Lower leg skin (tissue), 4 donors: ENCODE data around the gene FOXJ3. TPM values are rescaled to one million over a fixed set of nuclear protein-coding genes. Genes with fewer than 3 reads are reported as not detected.

ENCODE experiments used
- DNase-seq, 2 donors: peaks; one replicate each; pipeline ENCODE4 v3.0.0-alpha.2; 2019; ENCODE audit warnings: low spot score in 2 of 2
- H3K4me3 ChIP-seq: fragments of 200-600 bp; sonication (generic); 2 replicates; pipeline ENCODE4 v1.5.1; 2017; ENCODE audit warnings: mild to moderate bottlenecking, low read depth; ENCODE audit not compliant: poor library complexity, severe bottlenecking
- POLR2A ChIP-seq, 2 donors: fragments of 450-650 bp; IDR thresholded peaks; one replicate each; pipeline ENCODE4 v1.6.1; 2016 to 2017; ENCODE audit warnings: antibody characterized with exemption in 2 of 2, mild to moderate bottlenecking in 1 of 2, moderate library complexity in 1 of 2
- WGBS, 2 donors: methylation state at CpG; one replicate each; pipeline ENCODE4 v1.1.5; 2018; 5-methylcytosine and 5-hydroxymethylcytosine counted together
- intact Hi-C: fragments of 100-400 bp; cut with DNase I; formaldehyde crosslinking; loops from one replicate; pipeline ENCODE4 v1.15.0; 2023; ENCODE audit warnings: low total_unique reads
- total RNA-seq, 4 donors: library from RNA; depleted of rRNA; stranded (reverse); fragments of >200 nt; gene quantifications; one replicate each; pipeline ENCODE4 v1.1.0, GENCODE V29; 2016
- TF ChIP-seq, protein P1 (sequence below), 3 donors: fragments of 450-650 bp; IDR thresholded peaks; one replicate each; pipeline ENCODE4 v1.5.1; 2016; ENCODE audit warnings: antibody characterized with exemption in 3 of 3, mild to moderate bottlenecking in 3 of 3, moderate library complexity in 2 of 3

Gene FOXJ3
- total RNA-seq, result 10 to 100 TPM; 29.8 to 39.6 (median 35.9) TPM

DNA sequence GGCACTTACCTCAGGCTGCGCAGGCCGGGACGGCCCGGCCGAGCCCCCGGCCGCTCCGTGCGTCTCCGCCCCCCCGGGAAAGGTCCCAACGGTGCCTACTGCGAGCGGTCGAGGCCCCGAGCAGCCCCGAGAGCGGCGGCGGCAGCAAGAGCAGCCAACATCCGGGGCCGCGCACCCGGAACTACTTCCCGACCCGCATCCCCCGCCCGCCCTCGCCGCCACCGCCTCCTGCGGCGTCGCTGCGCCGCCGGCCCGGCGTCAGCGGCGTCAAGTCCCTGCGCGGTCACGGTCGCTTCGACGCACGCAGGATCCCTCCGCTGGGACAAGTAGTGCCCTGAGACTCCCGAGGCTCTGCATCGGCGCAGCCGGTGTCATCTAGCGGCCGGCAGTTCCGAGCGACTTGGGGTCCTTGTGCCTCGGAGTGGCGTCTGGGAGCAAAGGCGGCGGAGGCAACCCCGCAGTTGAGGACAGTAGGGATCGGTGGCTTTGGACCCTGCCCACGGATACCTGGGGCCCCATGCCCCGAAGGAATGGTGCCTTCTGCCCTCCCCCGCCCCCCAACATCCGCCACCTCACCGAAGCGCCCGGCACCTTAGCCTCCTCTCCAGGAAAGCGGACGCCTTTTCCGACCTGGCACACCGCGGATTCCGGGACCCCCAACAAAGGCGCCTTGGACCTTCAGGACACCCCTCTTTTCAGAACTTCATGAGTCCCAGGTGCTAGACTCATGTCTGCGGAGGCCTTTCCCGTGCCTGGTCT is at the start of gene FOXJ3:
FOXJ3 (minus strand) TSS at position 186 of the 759 bp plus-strand sequence. CDS start 24,142 bp downstream, outside the sequence.
- DNase-seq, result peak; percentile 85 to 98
- no peak for TF ChIP-seq POLR2A (IDR thresholded peaks at IDR 0.05)
- TF ChIP-seq, protein P1, sequence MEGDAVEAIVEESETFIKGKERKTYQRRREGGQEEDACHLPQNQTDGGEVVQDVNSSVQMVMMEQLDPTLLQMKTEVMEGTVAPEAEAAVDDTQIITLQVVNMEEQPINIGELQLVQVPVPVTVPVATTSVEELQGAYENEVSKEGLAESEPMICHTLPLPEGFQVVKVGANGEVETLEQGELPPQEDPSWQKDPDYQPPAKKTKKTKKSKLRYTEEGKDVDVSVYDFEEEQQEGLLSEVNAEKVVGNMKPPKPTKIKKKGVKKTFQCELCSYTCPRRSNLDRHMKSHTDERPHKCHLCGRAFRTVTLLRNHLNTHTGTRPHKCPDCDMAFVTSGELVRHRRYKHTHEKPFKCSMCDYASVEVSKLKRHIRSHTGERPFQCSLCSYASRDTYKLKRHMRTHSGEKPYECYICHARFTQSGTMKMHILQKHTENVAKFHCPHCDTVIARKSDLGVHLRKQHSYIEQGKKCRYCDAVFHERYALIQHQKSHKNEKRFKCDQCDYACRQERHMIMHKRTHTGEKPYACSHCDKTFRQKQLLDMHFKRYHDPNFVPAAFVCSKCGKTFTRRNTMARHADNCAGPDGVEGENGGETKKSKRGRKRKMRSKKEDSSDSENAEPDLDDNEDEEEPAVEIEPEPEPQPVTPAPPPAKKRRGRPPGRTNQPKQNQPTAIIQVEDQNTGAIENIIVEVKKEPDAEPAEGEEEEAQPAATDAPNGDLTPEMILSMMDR (IDR thresholded peaks at IDR 0.05), result no peak
- peak within 1 kb of the TSS; percentile 81 for H3K4me3 ChIP-seq
- whole genome bisulfite sequencing, 2 donors, result 1 to 2% methylated on average over 22 to 49 of the region's 79 CpGs
- intact Hi-C loops, result no loop called here

DNA sequence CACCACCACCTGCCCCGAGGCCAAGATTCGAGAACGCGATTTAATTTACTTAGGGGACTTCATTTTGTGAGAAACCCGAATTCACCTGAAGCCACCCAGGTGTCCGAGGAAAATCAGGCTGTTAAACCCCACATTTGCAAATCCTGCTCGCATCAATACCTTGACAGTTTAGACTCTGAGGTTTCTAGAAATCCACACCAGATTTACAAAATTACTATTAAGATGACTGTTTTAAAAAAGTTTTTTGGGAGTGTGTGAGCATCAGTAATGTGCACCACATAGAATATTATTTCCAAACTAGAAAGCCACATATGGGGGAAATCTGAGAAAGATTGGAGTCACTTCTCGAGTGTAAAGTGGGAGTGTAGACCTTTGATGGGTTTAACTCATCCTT is 46.2 kb upstream of the FOXJ3 start:
- intact Hi-C loops, result no loop called here
- WGBS, 2 donors, result 16 to 18% methylated on average over 8 of the region's 8 CpGs

DNA sequence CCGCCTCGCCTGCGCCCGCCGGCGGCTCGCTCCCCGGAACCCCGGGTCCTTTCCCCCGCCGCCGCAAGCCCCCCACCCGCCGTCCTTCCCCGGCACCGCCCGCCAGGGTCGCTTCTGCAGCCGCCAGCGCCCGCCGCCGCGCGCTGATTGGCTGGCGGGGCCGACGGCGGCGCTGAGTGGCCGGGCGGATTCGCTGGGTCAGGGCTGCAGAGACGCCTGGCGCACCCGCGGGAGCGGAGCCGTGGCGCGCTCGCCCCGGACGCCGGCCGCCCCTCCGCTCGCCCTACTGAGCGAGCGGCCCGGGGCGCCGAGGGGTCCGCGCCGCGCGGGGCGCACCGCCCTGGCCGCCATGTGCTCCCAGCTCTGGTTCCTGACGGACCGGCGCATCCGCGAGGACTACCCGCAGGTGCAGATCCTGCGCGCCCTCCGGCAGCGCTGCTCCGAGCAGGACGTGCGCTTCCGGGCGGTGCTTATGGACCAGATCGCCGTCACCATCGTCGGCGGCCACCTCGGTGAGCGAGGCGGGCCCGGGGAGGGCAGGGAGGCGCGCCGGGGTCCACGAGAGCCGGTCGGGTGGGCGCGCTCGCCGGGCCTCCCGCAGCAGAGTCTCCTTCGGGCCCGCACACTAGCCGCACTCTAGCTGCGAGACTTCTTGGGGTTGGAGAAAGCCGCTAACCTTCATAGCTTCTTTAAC is 45.7 kb upstream of the FOXJ3 start, which contains the start of gene RIMKLA:
RIMKLA (plus strand) TSS at position 207 of the 694 bp plus-strand sequence; CDS start at position 350, 143 bp downstream.
- TF ChIP-seq, protein P1 (IDR thresholded peaks at IDR 0.05), result no peak
- no peak for TF ChIP-seq POLR2A (IDR thresholded peaks at IDR 0.05)
- no peak for DNase-seq
- peak within 1 kb of the TSS; percentile 36 for H3K4me3 ChIP-seq
- intact Hi-C loops, result no loop called here
- 1 to 5% methylated on average over 11 to 33 of the region's 101 CpGs for WGBS, 2 donors

More for the DNA sequence above, 46.2 kb upstream of the FOXJ3 start:
- no peak for DNase-seq
- TF ChIP-seq POLR2A (IDR thresholded peaks at IDR 0.05), result no peak
- TF ChIP-seq, protein P1 (IDR thresholded peaks at IDR 0.05), result no peak
- peak overlapping the region; percentile 36 for H3K4me3 ChIP-seq

DNA sequence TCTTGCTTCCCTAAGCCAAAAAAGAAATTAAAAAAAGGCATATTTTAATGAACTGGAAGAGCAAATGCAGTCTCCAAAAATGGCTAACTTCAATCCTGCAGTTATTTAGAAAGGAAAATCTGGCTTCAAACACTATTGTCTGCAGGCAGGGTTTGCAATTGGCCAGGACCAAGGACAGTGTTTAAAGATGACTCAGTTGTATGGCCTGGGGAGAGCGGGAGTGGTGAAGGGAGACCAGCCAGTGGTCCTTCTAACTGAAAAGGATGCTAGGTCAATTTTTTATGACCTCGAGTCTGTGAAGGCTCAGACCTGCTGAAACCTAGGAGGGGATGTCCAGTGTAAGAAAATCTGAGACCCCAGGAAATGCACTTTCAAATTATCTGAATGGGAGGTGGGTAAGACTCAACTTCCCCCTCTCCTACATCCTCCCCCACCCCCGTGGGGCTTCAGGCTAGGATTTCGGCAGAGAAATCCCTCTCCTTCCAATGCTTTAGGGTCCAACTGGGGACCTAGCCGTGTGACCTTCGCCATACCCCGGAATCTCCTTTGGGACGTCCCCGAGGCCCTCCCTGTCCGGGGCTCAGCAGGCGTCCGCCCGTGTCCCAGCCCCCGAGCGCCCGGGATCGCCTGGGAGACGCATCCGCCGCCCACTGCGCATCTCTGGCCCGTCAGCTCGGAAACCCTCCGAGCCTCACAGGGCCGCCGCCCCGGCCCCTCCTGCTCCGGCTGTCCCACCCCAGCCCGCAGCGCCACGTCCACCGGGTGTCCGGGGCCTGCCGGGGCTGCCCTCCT is 45.0 kb upstream of the FOXJ3 start:
- TF ChIP-seq POLR2A (IDR thresholded peaks at IDR 0.05), result no peak
- TF ChIP-seq, protein P1 (IDR thresholded peaks at IDR 0.05), result no peak
- DNase-seq, result no peak
- 3 to 4% methylated on average over 17 to 31 of the region's 34 CpGs for WGBS, 2 donors
- peak overlapping the region; percentile 36 for H3K4me3 ChIP-seq
- intact Hi-C loops, result no loop called here

DNA sequence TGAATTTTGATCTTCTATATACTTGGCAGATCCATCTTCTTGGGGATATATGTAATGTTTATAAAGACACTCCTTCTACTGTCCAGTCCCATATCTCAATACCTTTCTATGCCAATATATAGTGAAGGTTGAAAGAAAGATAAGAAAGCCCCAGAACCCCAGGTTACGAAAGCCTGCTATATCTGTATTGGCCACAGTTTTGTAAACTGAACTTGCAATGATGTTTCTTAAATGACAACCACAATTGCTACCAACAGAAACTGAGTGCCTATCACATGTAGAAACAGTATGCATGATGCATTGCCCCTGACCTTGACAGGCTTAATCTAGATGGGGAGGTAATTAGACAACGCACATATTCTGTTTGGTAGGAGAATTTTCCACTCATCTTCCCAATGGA is 37.8 kb upstream of the FOXJ3 start:
- intact Hi-C loops, result no loop called here
- DNase-seq, result no peak
- 93 to 97% methylated on average over 2 of the region's 2 CpGs for WGBS, 2 donors
- TF ChIP-seq, protein P1 (IDR thresholded peaks at IDR 0.05), result no peak
- no peak for TF ChIP-seq POLR2A (IDR thresholded peaks at IDR 0.05)
- no peak overlapping the region for H3K4me3 ChIP-seq
